K562 (cell line): Measurements from ENCODE around the gene APBB2. TPM values are rescaled to one million over a fixed set of nuclear protein-coding genes. Genes with fewer than 3 reads are reported as not detected.

ENCODE experiments used
- ATAC-seq: fragments of 200-7000 bp; cut with Tn5 transposase; 3 replicates; pipeline ENCODE4 v1.9.1; 2020; ENCODE audit warnings: moderate library complexity
- BruUV-seq: library from RNA; stranded (reverse); fragments of 400-500 nt; replicated peaks from 2 replicates; lab custom pipeline; 2021; lab: Mats Ljungman, UMichigan
- CTCF ChIA-PET: fragments of 300-600 bp; formaldehyde crosslinking; extraction: SDS; loops from one replicate; lab custom pipeline; 2021; ENCODE audit warnings: low intra/inter-chr PET ratio; lab: Yijun Ruan, JAX
- POLR2A ChIA-PET: fragments of 300-600, 350-650 bp; sonication (Branson Sonifier 250); formaldehyde crosslinking; extraction: SDS; loops from one replicate; lab custom pipeline; 2021; ENCODE audit warnings: antibody characterized with exemption, inconsistent platforms; lab: Yijun Ruan, JAX
- DNase-seq, 4 experiments: peaks; one replicate each; pipeline versions ENCODE4 v3.0.0 to v3.0.0-alpha.2; 2011 to 2018; ENCODE audit warnings: low spot score in 3 of 4, mixed read lengths in 3 of 4; ENCODE audit errors: extremely low read depth in 1 of 4
- FAIRE-seq: peaks from 2 replicates; lab custom pipeline; 2011; peaks lifted over from hg19 to GRCh38; lab: Jason Lieb, UNC
- H2AFZ ChIP-seq: 2 replicates; pipeline ENCODE4 v1.6.0; 2011; ENCODE audit warnings: low read depth, low read length, control low read depth, inconsistent platforms
- H3K27ac ChIP-seq: fragments of 200-600 bp; 3 replicates; pipeline ENCODE4 v1.8.0; 2011; ENCODE audit warnings: low read depth, mild to moderate bottlenecking, control low read depth, inconsistent platforms, low read length, moderate library complexity, mixed read lengths; ENCODE audit errors: extremely low read depth
- H3K27me3 ChIP-seq, 2 experiments: fragments of 300-600 bp in 1 of 2; 2 replicates in 1 of 2; 3 replicates in 1 of 2; pipeline versions ENCODE4 v1.6.0 to v1.8.0; 2011; ENCODE audit warnings: inconsistent platforms in 2 of 2, low read length in 2 of 2, mild to moderate bottlenecking in 1 of 2, mixed read lengths in 1 of 2, moderate library complexity in 1 of 2; ENCODE audit not compliant: control insufficient read depth in 2 of 2, insufficient read depth in 2 of 2
- H3K36me3 ChIP-seq: fragments of 300-600 bp; 3 replicates; pipeline ENCODE4 v1.8.0; 2011; ENCODE audit warnings: mild to moderate bottlenecking, low read length, inconsistent platforms; ENCODE audit not compliant: control insufficient read depth, insufficient read depth
- H3K4me1 ChIP-seq, 2 experiments: fragments of 200-600 bp in 1 of 2; replicated peaks in 1 of 2; 2 replicates in 1 of 2; 3 replicates in 1 of 2; pipeline versions ENCODE4 v1.5.1 to v1.8.0; 2011; ENCODE audit warnings: inconsistent platforms in 2 of 2, low read length in 2 of 2, mild to moderate bottlenecking in 1 of 2, mixed read lengths in 1 of 2, moderate library complexity in 1 of 2; ENCODE audit not compliant: control insufficient read depth in 2 of 2, insufficient read depth in 2 of 2
- H3K4me2 ChIP-seq: 2 replicates; pipeline ENCODE4 v1.6.1; 2011; ENCODE audit warnings: low read length, control low read depth, inconsistent platforms, mixed read lengths; ENCODE audit not compliant: insufficient read depth
- H3K4me3 ChIP-seq: fragments of 200-600 bp; sonication (generic), shearing (Covaris generic); 2 replicates; pipeline ENCODE4 v1.5.1; 2016; ENCODE audit warnings: control low read depth, inconsistent platforms
- H3K79me2 ChIP-seq: fragments of 200-600 bp; 3 replicates; pipeline ENCODE4 v1.8.0; 2011; ENCODE audit warnings: low read length, inconsistent platforms; ENCODE audit not compliant: control insufficient read depth, insufficient read depth
- H3K9ac ChIP-seq, 2 experiments: 2 replicates each; pipeline versions ENCODE4 v1.6.0 to v1.6.1; 2011; ENCODE audit warnings: low read depth in 2 of 2, low read length in 2 of 2, control low read depth in 1 of 2, inconsistent platforms in 1 of 2, mild to moderate bottlenecking in 1 of 2, mixed read lengths in 1 of 2; ENCODE audit not compliant: insufficient read depth in 1 of 2
- H3K9me1 ChIP-seq: one replicate; pipeline ENCODE4 v1.6.0; 2011; ENCODE audit warnings: inconsistent platforms, mild to moderate bottlenecking, low read length, moderate library complexity; ENCODE audit not compliant: control insufficient read depth, insufficient read depth
- H3K9me3 ChIP-seq: replicated peaks from 2 replicates; pipeline ENCODE4 v1.5.1; 2011; ENCODE audit warnings: low read depth, low read length, inconsistent platforms; ENCODE audit not compliant: control insufficient read depth, insufficient read depth
- H4K20me1 ChIP-seq: replicated peaks from 2 replicates; pipeline ENCODE4 v1.6.1; 2011; ENCODE audit warnings: low read length, inconsistent platforms, mixed read lengths; ENCODE audit not compliant: control insufficient read depth, insufficient read depth
- IRF1 ChIP-seq: sonication (generic); formaldehyde crosslinking; IDR thresholded peaks from 2 replicates; pipeline ENCODE4 v1.8.0; 2022; ENCODE audit warnings: missing genetic modification reagents, mild to moderate bottlenecking, borderline replicate concordance
- MLX ChIP-seq, 2 experiments: fragments of 450-650 bp in 1 of 2; sonication (generic) in 1 of 2; formaldehyde crosslinking; conservative IDR thresholded peaks; 2 replicates each; pipeline versions ENCODE4 v1.4.0 to v1.8.1; 2020 to 2022; ENCODE audit warnings: mild to moderate bottlenecking in 1 of 2, missing genetic modification reagents in 1 of 2
- THRB ChIP-seq: fragments of 450-650 bp; formaldehyde crosslinking; conservative IDR thresholded peaks from 2 replicates; pipeline ENCODE4 v1.4.0; 2022; ENCODE audit warnings: mild to moderate bottlenecking, missing genetic modification characterization
- ZKSCAN3 ChIP-seq: fragments of 250-450 bp; sonication (Bioruptor Pico); IDR thresholded peaks from 2 replicates; pipeline ENCODE4 v1.4.0; 2020
- WGBS: fragments of 100-300 bp; shearing (Covaris generic); methylation state at CpG from one replicate; pipeline ENCODE4 v1.1.6; 2016; ENCODE audit warnings: low coverage, mixed read lengths; ENCODE audit not compliant: insufficient coverage; ENCODE audit errors: missing lambda C conversion rate; 5-methylcytosine and 5-hydroxymethylcytosine counted together
- in situ Hi-C: fragments of 300-500 bp; cut with MboI; formaldehyde crosslinking; loops from 4 replicates; pipeline ENCODE4 v1.15.0; 2018; ENCODE audit warnings: inconsistent platforms, mixed read lengths
- intact Hi-C: fragments of 100-400 bp; cut with micrococcal nuclease; formaldehyde crosslinking; loops from 2 replicates; pipeline ENCODE4 v1.14.2; 2022
- polyA plus RNA-seq, 8 experiments: library from polyadenylated mRNA; depleted of rRNA in 4 of 8; stranded (reverse) in 5 of 8; unstranded in 3 of 8; fragments of >200 nt; fragmentation: Nextera tagmentation in 2 of 8; fragmentation: Illumina TruSeq in 1 of 8; extraction: Ambion mirVana in 2 of 8; extraction: Trizol in 1 of 8; gene quantifications; 2 replicates each; pipeline versions ENCODE4 v1.2.1 to v1.2.3, GENCODE V29; 2011 to 2014; ENCODE audit warnings: inconsistent platforms in 1 of 8, missing spikeins in 1 of 8
- total RNA-seq, 7 experiments: library from RNA; depleted of rRNA in 6 of 7; stranded (reverse); fragments of >200 nt in 6 of 7; fragmentation: Illumina TruSeq in 2 of 7; extraction: Trizol in 2 of 7; gene quantifications; 2 replicates each; pipeline versions ENCODE4 v1.2.1 to v1.2.3, GENCODE V29; 2011 to 2021; ENCODE audit warnings: low replicate concordance in 1 of 7
- TF ChIP-seq, protein P1 (sequence below), 2 experiments: fragments of 450-650 bp in 1 of 2; sonication (generic) in 1 of 2; formaldehyde crosslinking in 1 of 2; IDR thresholded peaks in 1 of 2; conservative IDR thresholded peaks in 1 of 2; 2 replicates each; pipeline versions ENCODE4 v1.6.1 to v1.8.1; 2016 to 2023; ENCODE audit warnings: mild to moderate bottlenecking in 2 of 2, moderate library complexity in 2 of 2, inconsistent platforms in 1 of 2, missing genetic modification reagents in 1 of 2

APBB2 gene
- total and polyA plus RNA-seq, 9 of the 15 experiments (the other 6 are each of a cell fraction or from before 2014, with no cell fraction given) = 0.08 to 2.1 (median 1.4) TPM

DNA sequence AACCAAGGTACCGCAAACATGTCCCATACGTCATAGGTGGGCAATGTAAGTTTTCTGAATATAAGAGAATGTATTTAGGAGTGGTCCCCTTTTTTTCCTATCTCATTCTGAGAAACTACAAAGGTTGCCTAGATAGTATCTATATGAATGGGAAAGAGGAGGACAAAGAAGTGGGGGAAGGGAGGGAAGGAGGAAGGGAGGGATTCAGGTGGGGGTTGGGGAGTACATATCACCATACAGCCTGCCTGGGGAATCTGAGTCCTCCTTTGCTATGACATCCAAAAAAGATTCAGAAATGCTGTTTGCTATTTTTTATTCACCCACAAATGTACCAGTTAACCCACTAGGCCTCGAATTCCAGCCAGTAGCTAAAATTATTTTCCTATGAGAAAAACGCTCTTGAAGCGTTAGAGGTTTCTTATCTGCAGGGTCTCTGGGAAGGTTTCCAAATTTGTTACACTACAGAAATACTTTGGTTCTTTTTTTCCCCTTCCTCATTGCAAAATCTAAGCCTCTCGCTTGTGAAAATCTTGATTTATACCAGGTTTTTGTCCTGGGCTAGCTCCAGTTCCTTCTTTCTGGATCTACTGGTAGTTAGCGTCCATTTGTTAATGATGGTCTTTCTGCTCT, 251.7 kb downstream of the APBB2 start:
- in situ Hi-C loops (no loop called here), intact Hi-C loops (no loop called here)
- no peaks in the 10 kb centered on the region for H3K9me3 ChIP-seq
- no peak overlapping the region for H3K4me2 ChIP-seq
- no peak overlapping the region for H3K4me3 ChIP-seq
- H4K20me1 ChIP-seq = no peaks in the 10 kb centered on the region
- FAIRE-seq = no peak
- no peaks in the 10 kb centered on the region for H3K36me3 ChIP-seq
- H3K9ac ChIP-seq = no peak overlapping the region
- no peaks in the 10 kb centered on the region for H3K27me3 ChIP-seq
- no peaks in the 10 kb centered on the region for H3K79me2 ChIP-seq
- WGBS = 13% methylated on average over 7 of the region's 7 CpGs
- no peaks in the 10 kb centered on the region for H3K4me1 ChIP-seq
- no peaks in the 10 kb centered on the region for H3K9me1 ChIP-seq
- no peak for ATAC-seq
- H2AFZ ChIP-seq = no peak overlapping the region
- POLR2A ChIA-PET = interaction anchor here (0.9 kb wide), 1 partner anchor 10 kb away, joined by 3 read pairs; no protein-coding TSS in a partner anchor
- no TSS peak for BruUV-seq
- CTCF ChIA-PET = no interaction called here
- DNase-seq = no peak
- no peak overlapping the region for H3K27ac ChIP-seq
- TF ChIP-seq IRF1 (CRISPR knock-in tag) = no peak
- no peak for TF ChIP-seq THRB (CRISPR knock-in tag)
- TF ChIP-seq MLX (CRISPR knock-in tag; conservative IDR thresholded peaks at IDR 0.05) = no peak
- TF ChIP-seq, protein P1, sequence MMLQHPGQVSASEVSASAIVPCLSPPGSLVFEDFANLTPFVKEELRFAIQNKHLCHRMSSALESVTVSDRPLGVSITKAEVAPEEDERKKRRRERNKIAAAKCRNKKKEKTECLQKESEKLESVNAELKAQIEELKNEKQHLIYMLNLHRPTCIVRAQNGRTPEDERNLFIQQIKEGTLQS (IDR thresholded peaks at IDR 0.05) = no peak
- TF ChIP-seq, protein P1 (CRISPR knock-in tag; conservative IDR thresholded peaks at IDR 0.05) = no peak
- no peak for TF ChIP-seq ZKSCAN3 (CRISPR knock-in tag)
